GM21825 (cell line): ENCODE data around the gene SMAD2.
"Not testable (repeated sequence)": the region's sequence is repeated elsewhere in the genome, so short reads cannot be mapped to it uniquely, and the experiment has no call there.

Source experiments
- ATAC-seq: cut with Tn5 transposase; IDR thresholded peaks from one replicate; pipeline ENCODE4 v1.9.1; 2021; ENCODE audit warnings: mild to moderate bottlenecking, moderate library complexity; ENCODE audit not compliant: unreplicated experiment

Gene SMAD2

GRCh38 chr18:47858607-47859006, 71.9 kb downstream of the SMAD2 start:
- no peak for ATAC-seq

- ATAC-seq: no peak
These were observed 82.8 kb downstream of the SMAD2 start for GRCh38 chr18:47847635-47848034.

- ATAC-seq: no peak
These were observed 84.0 kb downstream of the SMAD2 start for GRCh38 chr18:47846431-47846830.

- no peak for ATAC-seq
These were observed 85.5 kb downstream of the SMAD2 start for GRCh38 chr18:47844828-47845498.

GRCh38 chr18:47842836-47843235, 87.6 kb downstream of the SMAD2 start:
- no peak for ATAC-seq

- ATAC-seq: no peak
These were observed 92.1 kb downstream of the SMAD2 start for GRCh38 chr18:47838396-47838795.

- no peak for ATAC-seq
These were observed 98.1 kb downstream of the SMAD2 start for GRCh38 chr18:47832348-47832747.

- ATAC-seq: no peak
These were observed 99.1 kb downstream of the SMAD2 start for GRCh38 chr18:47831351-47831750.

- ATAC-seq: no peak
These were observed 99.7 kb downstream of the SMAD2 start for GRCh38 chr18:47830772-47831171.

GRCh38 chr18:47829831-47830230, 100.6 kb downstream of the SMAD2 start:
- ATAC-seq: no peak

- not testable (repeated sequence) for ATAC-seq
These were observed 102.4 kb downstream of the SMAD2 start for GRCh38 chr18:47828031-47828430.

GRCh38 chr18:47826157-47827074, 104.0 kb downstream of the SMAD2 start:
- ATAC-seq: no peak

- ATAC-seq: no peak
These were observed 109.1 kb downstream of the SMAD2 start for GRCh38 chr18:47821314-47821713.

GRCh38 chr18:47817795-47818077, 112.7 kb downstream of the SMAD2 start:
- ATAC-seq: no peak

- ATAC-seq: no peak
These were observed 113.3 kb downstream of the SMAD2 start for GRCh38 chr18:47817017-47817794.

- ATAC-seq: no peak
These were observed 114.8 kb downstream of the SMAD2 start for GRCh38 chr18:47815486-47816270.

GRCh38 chr18:47809420-47809819, 121.0 kb downstream of the SMAD2 start:
- no peak for ATAC-seq

- no peak for ATAC-seq
These were observed 127.7 kb downstream of the SMAD2 start for GRCh38 chr18:47802802-47803201.

- ATAC-seq: no peak
These were observed 128.6 kb downstream of the SMAD2 start for GRCh38 chr18:47801817-47802216.

- ATAC-seq: no peak
These were observed 129.7 kb downstream of the SMAD2 start for GRCh38 chr18:47800756-47801155.

- no peak for ATAC-seq
These were observed 130.2 kb downstream of the SMAD2 start for GRCh38 chr18:47800248-47800647.
